ENCODE data around the gene PSMB2.
A peak's percentile ranks its signal among the peaks of the same experiment; 100 is the strongest.

The PSMB2 gene

DNA sequence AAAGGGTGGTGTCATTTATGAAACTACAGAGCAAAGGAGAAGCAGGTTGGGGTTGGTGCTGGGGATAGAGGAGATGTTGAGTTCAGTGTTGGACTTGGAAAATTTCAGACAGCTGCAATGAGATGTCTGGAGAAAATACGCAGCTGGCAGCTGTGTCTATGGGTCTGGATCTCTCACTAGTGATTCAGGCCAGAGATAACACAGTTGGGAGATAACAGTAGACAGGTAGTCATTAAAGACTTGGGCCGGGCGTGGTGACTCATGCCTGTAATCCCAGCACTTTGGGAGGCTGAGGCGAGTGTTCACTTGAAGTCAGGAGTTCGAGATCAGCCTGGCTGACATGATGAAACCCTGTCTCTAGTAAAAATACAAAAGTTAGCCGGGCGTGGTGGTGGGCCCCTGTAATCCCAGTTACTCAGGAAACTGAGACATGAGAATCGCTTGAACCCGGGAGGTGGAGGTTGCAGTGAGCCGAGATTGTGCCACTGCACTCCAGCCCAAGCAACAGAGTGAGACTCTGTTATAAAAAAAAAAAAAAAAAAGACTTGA lies 70.7 kb downstream of the PSMB2 start:
- DNase-seq = no peak

DNA sequence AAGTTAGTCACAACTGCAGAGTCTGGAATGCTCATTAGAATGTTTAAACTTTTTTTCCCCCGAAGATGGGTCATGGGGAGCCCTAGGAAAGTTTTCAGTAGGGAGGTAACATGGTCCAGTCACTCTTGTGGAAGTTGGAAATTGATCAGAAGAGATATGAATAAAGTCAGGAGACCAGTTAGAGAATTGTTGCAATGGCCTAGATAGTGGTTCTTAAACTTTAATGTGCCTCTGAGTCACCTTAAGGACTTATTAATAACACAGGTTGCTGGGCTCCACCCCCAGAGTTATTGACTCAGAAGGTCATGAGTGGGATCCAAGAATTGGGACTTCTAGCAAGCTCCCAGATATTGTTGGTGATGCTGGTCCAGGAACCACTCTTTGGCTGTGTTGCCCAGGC lies 71.4 kb downstream of the PSMB2 start:
- no peak for DNase-seq

DNA sequence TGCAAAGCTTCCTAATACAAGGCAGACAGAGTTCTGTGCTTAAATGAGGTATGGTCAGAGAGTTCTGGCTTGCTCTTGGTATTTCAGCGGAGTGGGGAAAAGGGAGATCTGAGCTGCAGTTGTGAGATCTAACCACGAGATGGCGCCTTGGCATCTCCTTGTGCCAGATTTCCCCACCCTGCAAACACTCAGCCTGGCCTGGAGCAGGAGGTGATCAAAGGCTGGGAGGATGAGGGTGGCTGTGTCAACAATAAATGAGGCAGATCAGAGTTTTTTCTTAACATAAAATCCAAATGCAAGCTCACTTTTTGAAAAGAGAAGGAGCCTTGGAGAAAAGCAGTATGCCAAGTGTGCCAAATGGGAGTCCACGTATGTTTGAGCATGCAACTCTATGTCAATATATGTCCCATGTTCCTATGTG lies 72.3 kb downstream of the PSMB2 start:
- DNase-seq = no peak

DNA sequence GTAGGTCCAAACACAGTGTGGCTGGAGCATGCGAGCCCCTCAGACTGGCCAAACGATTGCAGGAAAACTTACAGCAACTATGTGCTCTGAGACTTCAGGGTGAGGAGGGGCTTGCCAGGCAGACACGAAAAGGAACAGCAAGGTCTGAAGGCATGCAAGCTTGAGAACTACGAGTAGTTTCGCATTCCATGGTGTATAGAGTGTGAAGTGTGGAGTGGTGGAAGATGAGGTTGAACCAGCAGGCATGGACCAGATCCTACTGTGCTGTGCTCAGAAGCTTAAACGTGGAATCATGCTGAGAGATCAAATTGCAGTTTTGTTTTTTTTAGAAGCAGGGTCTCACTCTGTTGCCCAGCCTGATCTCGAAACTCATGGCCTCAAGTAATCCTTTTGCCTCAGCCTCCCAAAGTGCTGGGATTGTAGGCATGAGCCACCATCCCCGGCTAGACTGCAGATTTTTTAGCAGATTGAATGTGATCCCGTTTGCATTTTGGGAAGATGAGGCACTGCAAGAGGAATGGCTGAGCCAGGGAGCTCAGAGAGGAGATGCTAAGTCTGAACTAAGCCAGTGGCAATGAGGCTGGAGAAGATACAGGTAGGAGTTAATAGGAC lies 73.3 kb downstream of the PSMB2 start:
- no peak for DNase-seq

DNA sequence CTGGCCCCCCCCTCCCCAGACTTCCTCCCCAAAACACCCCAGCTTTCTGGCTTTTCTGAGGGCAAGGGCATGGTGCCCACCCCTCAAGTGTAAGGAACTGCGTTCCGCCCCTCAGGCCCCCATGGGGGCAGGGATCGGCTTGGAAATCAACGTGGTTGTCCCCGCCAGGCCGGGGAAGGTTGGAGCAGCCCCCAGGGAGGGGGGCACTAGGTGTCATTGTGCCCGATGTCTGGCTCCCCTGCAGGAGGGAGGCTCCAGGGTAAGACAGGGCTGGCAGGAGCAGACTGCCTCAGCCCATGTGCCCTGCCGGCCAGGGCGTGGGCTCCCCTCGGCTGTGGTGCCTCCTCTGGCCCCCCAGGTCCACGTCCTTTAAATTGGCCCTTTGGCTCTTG lies 75.6 kb downstream of the PSMB2 start:
- no peak for DNase-seq

DNA sequence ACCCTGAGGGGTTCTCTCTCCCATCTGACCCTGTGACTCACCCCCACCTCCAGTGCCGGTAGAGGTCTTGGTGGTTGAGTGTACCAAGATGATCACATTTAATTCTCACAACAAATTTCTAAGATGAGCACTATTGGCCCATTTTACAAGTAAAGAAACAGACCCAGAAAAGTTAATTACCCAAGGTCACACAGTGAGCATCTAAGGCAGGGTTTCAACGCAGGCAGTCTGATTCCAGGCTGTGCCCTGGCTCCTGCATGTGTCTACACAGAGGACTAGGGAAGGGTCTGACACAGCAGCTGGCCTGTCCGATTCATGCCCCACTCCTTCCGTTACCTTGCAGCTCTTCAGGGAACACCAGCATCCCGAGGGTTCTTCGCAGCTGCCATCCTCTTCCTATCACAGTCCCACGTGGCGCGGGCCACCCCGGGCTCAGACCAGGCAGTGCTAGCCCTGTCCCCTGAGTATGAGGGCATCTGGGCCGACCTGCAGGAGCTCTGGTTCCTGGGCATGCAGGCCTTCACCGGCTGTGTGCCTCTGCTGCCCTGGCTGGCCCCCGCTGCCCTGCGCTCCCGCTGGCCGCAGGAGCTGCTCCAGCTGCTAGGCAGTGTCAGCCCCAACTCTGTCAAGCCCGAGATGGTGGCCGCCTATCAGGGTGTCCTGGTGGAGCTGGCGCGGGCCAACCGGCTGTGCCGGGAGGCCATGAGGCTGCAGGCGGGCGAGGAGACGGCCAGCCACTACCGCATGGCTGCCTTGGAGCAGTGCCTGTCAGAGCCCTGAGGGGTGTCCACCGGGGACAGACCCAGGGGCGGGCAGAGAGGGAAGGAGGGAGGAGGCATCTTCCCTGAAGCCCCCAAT lies 76.2 kb downstream of the PSMB2 start:
- no peak for DNase-seq

DNA sequence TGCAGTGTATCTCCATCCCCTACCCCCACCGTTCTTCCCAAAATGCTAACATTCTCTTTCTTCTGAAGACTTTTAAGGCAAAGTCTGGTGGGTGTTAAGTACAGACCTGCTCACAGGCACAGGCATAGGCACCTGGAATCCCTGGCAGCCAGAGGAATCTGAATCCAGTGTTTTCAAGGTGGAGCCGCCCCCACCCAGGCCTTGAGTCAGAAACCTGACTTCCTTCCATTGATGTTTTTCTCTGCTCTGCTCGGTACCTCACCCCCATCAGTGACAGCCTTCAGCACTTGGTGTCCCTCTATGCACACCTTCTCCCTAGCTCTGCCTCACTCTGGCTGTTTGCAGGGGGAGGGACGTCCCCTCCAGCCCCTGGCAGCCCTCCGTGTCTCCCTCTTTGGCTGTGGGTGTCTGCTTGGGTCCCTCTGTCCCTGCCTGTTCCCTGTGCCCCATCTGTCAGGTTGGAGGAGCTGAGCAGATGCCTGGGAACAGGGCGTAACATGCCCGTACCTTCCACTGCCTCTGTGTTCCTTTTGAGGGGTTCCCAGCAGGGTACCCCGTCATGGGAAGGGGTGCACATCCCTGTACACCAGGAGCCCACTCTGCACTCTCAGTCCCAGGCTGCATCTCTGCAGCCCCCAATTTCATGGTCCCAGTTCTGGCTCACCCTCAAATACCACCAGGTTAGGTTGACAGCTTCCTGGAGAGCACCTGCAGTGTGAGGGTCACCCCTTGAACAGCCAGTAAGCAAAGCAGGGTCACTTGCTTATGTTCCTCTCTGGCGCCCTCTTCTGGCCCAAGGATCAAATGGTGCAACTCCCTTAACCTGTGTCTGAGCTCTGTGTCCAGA lies 77.1 kb downstream of the PSMB2 start:
- peak; percentile 22 for DNase-seq

DNA sequence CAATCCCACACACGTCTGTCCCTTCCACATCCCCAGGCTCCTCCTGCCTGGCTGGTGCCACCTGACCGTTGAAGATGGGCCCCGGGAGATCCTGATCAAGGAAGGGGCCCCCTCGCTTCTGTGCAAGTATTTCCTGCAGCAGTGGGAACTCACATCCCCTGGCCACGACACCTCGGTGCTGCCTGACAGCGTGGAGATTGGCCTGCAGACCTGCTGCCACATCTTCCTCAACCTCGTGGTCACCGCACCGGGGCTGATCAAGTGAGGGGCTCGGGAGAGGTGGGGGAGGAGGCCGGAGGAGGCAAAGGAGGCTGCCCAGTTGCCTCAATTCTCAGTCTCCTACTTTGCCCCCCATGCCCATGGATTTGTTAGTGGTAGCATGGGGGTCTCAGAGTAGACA lies 78.2 kb downstream of the PSMB2 start:
- DNase-seq = no peak

DNA sequence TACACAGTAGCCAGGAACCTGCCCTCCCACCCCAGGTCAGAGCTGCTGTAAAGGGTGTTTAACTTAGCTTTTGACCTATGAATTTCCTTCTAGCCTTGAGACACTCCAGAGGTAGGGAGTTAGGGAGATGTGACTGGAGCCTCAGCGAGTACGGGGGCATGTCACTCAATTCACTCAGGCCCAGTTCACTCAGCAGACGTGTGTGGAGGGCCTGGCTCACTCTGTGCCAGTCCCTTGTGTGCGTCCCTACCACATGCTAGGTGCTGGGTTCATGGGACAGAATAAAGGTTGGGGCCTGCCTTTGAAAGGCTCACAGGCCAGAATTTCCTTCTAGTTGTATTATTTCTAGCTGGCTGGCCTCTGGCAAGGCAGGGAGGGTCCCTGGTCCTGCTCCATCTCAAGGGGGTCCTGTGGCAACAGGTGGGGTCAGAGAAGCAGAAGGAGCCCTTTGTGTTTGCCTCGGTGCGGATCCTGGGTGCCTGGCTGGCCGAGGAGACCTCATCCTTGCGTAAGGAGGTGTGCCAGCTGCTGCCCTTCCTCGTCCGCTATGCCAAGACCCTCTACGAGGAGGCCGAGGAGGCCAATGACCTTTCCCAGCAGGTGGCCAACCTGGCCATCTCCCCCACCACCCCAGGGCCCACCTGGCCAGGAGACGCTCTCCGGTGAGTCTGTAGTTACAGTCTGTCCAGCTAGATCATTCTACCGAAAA lies 79.2 kb downstream of the PSMB2 start:
- no peak for DNase-seq

DNA sequence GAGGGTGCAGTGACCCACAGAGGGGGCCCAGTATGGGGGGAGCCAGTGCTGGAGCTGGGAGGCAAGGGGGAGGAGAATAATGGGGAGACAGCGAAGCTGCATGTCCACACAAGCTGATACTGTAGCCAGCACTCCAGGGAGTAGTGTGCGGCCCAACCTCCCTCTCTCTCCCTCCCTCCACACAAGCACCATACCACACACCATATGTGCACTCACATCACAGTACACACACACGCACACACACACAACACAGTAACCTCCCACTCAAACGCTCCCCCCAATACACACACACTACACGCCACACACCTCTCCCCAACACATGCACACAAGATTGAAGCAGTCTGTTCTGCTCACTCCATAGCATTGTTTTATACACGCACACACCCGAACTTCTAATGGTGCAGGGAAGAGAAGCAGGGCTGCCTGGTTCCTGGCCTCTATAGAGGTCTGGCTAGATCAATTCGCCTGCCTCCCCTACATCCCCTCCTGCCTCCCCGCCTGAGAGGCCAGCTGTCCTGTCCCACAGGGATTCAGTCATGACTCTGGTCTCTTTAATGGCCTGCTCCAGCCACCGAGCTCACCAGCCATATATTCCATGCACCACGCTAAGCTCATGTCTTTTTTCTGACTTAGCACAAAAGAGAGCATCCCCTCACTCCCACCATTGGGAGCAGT lies 79.9 kb downstream of the PSMB2 start:
- no peak for DNase-seq

DNA sequence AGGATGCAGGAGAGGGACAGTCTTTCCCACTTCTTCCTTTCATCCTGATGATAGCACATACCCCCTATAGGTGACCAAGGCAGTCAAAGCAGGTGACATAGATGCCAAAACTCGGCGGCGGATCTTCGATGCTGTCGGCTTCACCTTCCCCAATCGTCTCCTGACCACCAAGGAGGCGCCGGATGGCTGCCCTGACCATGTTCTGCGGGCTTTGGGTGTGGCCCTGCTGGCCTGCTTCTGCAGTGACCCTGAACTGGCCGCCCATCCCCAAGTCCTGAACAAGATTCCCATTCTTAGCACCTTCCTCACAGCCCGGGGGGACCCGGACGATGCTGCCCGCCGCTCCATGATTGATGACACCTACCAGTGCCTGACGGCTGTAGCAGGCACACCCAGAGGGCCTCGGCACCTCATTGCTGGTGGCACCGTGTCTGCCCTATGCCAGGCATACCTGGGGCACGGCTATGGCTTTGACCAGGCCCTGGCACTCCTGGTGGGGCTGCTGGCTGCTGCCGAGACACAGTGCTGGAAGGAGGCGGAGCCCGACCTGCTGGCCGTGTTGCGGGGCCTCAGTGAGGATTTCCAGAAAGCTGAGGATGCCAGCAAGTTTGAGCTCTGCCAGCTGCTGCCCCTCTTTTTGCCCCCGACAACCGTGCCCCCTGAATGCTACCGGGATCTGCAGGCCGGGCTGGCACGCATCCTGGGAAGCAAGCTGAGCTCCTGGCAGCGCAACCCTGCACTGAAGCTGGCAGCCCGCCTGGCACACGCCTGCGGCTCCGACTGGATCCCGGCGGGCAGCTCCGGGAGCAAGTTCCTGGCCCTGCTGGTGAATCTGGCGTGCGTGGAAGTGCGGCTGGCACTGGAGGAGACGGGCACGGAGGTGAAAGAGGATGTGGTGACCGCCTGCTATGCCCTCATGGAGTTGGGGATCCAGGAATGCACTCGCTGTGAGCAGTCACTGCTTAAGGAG lies 80.8 kb downstream of the PSMB2 start:
- no peak for DNase-seq

DNA sequence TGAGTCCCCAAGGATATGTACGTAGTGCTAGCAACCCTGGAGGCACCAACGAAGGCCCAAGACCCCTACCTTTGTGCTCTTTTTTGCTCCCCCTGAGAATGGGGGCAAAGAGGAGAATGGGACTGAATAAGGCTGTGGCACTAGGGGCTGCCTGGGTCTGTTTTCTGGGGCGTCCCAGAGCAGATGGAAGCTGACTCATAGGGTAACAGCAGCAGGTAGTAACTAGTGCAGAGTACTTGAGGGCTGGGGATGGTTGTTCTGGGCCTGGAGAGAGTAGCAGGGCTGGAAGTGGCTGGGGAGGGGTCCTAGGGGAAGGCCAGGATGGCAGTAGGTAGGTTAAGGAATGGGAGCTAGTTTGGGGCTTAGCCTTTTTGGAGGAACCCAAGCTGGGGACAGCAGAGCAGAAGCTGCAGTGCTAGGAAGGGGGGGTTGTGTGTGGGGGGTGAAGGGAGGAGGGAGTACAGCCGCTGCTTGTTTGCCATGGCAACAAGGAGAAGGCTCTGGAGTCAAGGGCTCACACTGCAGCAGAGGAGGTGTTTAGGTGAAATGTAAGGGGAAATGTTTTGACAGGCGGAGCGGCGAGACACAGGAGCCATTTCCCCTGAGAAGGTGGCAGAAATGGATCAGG lies 81.9 kb downstream of the PSMB2 start:
- no peak for DNase-seq

DNA sequence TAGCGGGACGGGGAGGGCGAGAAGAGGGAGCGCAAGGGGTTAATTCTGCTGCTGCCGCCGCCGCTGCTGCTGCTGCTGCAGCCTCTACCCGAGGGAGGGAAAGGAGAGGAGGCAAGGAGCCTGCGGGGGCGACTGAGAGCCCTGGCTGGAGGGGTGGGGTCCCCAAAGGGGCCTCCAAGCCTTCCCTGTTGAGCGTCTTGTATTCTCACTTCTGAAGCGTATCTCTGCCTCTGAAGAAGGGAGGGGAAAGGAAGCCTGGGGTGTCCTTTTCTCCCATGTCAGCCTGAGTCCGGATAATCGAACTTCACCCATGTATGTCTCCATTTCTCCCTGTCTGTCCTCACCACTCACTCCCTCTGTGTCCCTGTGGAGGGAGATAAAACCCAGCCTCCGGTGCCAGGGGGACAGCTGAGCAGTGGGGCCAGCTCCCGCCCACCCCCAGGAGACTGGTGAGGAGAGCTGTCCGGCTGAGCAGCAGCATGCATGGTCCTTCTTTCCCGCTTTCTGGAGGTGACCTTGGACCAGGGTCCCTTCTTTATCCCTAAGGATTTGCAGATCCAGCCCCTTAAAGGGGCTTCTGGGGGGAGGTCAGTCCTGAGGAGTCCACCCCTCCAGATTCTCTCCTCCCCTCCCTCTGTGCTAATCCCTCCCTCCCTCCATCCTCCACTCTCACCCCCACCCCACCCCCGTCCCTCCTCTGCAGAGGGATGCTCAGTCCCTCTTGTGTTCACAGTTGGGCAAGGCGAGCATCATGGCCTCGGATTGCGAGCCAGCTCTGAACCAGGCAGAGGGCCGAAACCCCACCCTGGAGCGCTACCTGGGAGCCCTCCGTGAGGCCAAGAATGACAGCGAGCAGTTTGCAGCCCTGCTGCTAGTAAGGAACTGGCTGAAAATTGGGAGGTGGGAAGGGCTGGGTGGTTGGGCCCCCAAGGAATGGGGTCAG lies 82.7 kb downstream of the PSMB2 start:
- DNase-seq = no peak

DNA sequence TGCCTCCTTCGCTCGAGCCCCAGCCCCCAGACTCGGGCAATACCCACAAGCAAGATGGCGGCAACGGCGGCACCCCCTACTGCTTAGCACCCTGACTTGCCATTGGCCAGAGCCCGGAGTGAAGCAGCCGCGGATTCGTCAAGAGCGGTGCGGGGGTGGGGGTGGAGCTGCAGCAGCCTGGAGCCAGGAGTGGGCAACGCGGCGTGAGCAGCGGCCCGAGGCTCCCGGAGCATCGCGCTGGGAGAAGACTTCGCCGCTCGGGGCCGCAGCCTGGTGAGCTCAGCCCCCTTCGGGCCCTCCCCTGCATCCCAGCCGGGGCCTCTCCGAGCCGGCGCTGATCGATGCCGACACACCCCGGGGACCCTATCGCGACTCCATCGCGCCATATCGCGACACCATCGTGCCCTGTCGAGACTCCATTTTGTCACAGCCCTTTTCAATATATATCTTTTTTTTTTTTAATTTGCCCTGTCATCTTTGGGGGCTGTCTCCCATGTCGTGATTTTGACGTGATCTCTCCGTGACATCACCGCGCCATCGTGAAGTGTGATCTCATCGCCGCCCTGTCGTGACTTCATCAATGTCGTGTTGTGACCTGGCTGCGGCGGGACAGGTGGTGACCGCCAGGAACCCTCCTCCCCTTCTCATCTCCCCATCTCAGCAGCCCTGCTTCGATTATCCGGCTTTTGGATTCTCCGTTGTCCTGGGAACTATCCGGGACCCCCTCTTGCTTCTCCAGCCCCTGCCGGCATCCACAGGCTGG lies 83.5 kb downstream of the PSMB2 start, which contains the start of gene NCDN:
TSS of gene NCDN (plus strand) at position 189 of the 763 bp plus-strand sequence. CDS start at position 581, 392 bp downstream.
- peak; percentile 70 for DNase-seq

DNA sequence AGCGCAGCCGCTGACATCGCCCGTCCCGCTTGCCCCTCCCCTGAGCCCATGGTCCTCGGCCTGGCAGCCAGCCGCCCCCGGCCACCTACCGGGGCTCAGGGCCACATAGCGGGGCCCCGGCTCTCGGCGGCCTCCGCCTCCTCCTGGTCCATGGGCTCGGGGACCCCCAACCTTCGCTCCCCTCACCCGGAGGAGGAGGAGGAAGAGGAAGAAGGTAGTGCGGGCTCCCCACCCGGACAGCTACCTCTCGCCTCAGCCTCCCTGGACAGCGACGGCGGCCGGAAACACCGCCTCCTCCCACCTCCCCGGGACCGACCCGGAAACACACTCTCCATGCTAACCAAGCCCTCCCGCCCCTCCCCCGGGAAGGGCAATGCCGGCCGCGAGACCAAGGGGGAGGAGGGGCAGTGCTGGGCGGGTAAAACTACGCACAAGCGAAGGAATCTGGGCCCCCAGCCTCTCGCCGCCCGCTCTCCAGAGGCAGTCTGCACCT lies 84.2 kb downstream of the PSMB2 start, which contains the start of gene KIAA0319L:
TSS of gene KIAA0319L (minus strand) at position 286 of the 493 bp plus-strand sequence. CDS start 2,912 bp downstream, outside the sequence.
- DNase-seq = no peak

DNA sequence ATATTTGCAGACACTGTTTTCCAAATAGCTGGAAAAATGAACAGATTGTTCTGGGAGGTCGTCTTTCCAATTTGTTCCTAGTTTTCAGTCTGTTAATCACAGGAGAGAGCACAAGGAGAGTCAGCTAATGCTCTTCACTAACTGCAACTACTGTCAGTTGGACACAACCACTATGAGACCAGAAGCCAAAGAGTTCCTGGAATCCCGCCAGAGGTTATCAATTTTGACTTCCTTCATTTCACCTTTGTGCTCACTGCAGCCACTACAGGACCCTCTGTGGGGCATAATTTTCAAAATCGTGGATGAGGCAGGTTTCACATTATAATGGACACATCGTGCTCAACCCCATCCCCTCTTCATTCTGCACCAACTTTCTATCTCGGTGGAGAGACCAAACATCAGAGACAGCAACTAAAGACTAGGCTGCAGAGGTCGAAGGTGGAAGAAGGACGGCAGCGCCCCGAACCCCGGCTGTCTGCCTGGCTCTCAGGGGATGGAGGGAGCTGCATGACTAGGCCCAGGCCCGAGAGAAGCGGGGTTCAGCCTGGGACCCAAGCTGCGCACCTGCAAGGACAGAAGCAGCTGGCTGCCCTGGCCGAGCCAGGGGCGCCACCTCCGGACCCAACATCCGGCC lies 84.7 kb downstream of the PSMB2 start:
- no peak for DNase-seq

All from NCI-H1436 treated with DMSO at 0.1 percent for 48 hours (cell line).